Activated naive CD4-positive, alpha-beta T cell treated with anti-CD3 and anti-CD28 coated beads, Interleukin-2, amount 50 U/mL, for 24 hours (primary cell): ENCODE measurements around the gene TGDS.
"Not testable (repeated sequence)": the region's sequence is repeated elsewhere in the genome, so short reads cannot be mapped to it uniquely, and the experiment has no call there.

Source experiments
- H3K27ac Mint-ChIP-seq: one replicate; pipeline ENCODE4 v1.8.0; 2021; ENCODE audit warnings: mild to moderate bottlenecking, mixed read lengths
- H3K27me3 Mint-ChIP-seq: one replicate; pipeline ENCODE4 v1.8.0; 2021; ENCODE audit warnings: mixed read lengths
- H3K36me3 Mint-ChIP-seq: one replicate; pipeline ENCODE4 v1.8.0; 2021; ENCODE audit warnings: mixed read lengths
- H3K4me1 Mint-ChIP-seq: one replicate; pipeline ENCODE4 v1.8.0; 2021; ENCODE audit warnings: mixed read lengths
- H3K4me3 Mint-ChIP-seq: one replicate; pipeline ENCODE4 v1.8.0; 2021; ENCODE audit warnings: mild to moderate bottlenecking, mixed read lengths
- H3K9me3 Mint-ChIP-seq: one replicate; pipeline ENCODE4 v1.8.0; 2021; ENCODE audit warnings: mixed read lengths

TGDS gene

GRCh38 chr13:94595950-94596574 is at the start of gene TGDS:
Gene TGDS (minus strand): TSS chr13:94596152. CDS start chr13:94596136, 16 bp downstream.
- Mint-ChIP-seq H3K36me3 (peaks cover 11% of the 10 kb centered on the region), H3K4me1 (peaks cover 42% of the 10 kb centered on the region), H3K4me3 (peak within 1 kb of the TSS; percentile 92), H3K27ac (peak within 1 kb of the TSS; percentile 98), H3K27me3 (no peaks in the 10 kb centered on the region), H3K9me3 (no peaks in the 10 kb centered on the region)

DNA sequence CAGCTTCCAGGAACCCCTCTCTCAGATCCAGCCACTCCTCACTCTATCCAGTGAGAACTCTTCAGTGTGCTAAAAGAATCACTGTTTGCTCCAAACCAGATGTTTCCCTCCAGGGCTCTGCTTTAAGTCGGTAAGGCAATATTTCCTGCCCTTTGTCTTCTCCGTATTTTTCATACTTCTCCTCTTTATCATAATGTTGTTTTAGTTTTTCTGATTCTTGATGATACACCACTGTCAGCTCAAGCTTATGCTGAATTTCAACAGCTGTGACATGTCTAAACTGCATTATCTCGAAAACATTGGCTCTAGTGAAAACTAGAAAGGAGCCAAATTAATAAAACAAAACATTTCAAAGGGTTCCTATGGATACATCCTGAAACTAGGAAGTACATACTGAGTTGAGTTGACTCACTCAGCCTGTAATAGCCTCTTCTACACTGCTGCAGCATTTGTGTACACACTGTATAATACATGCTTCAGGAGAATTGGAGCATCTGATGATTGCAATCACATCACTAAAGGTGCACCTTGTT is 45.5 kb upstream of the TGDS start:
- H3K9me3 Mint-ChIP-seq = no peaks in the 10 kb centered on the region
- H3K27ac Mint-ChIP-seq = no peak overlapping the region
- H3K27me3 Mint-ChIP-seq = peaks cover 3% of the 10 kb centered on the region
- H3K4me3 Mint-ChIP-seq = no peak overlapping the region
- peaks cover 2% of the 10 kb centered on the region for H3K4me1 Mint-ChIP-seq
- peaks cover 2% of the 10 kb centered on the region for H3K36me3 Mint-ChIP-seq

DNA sequence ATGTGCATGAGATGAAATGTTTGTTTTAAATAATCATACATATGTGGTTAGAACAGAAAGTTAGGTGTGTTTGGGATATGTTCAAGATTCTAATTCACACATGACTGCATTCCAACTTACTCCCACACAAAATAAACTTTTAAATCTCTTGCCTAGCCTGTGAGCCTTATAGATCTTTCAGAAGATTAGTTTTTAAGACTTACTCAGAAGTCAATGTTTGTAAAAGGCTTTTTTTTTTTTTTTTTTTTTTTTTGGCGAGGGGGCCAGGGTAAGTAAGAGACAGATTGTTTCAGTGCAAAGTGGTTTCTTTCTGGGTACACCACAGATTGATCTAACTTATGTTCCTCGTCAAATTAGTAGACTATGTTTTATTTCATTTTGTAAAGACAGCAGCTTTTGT is 44.8 kb upstream of the TGDS start:
- Mint-ChIP-seq H3K4me3 (no peak overlapping the region), H3K36me3 (peaks cover 3% of the 10 kb centered on the region), H3K9me3 (no peaks in the 10 kb centered on the region), H3K27me3 (peaks cover 3% of the 10 kb centered on the region), H3K27ac (no peak overlapping the region), H3K4me1 (peaks cover 9% of the 10 kb centered on the region)

DNA sequence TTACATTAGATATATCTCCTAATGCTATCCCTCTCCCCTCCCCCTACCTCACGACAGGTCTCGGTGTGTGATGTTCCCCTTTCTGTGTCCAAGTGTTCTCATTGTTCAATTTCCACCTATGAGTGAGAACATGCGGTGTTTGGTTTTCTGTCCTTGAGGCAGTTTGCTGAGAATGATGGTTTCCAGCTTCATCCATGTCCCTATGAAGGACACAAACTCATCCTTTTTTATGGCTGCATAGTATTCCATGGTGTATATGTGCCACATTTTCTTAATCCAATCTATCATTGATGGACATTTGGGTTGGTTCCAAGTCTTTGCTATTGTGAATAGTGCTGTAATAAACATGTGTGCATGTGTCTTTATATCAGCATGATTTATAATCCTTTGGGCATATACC is 41.7 kb upstream of the TGDS start:
- H3K27me3 Mint-ChIP-seq, H3K9me3 Mint-ChIP-seq, H3K4me1 Mint-ChIP-seq, H3K4me3 Mint-ChIP-seq, H3K27ac Mint-ChIP-seq, H3K36me3 Mint-ChIP-seq: not testable (repeated sequence)

DNA sequence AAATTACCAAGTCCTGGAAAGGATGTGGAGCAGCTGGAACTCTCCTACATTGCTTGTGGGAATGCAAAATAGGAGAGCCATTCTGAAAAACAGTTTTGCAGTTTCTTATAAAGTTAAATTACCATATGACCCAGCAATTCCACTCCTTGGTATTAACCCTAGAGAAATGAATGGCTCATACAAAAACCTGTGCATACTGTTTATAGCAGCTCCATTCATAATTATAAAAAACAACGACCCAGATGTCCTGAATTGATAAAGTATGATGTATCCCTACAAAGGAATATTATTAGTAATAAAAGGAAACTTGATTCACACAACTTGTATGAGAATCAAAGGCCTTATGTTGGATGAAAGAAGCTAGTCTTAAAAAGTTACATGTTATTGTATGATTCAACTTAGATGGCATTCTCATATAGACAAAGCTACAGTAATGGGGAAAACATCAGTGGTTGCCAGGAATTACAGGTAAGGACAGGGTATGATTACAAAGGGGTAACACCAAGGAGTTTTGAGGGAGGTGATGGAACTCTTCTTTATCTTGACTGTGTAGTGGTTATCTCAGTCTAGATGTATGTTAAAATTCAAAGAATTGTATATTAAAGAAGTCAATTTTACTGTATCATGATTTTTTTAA is 41.1 kb upstream of the TGDS start:
- peaks cover 9% of the 10 kb centered on the region for H3K4me1 Mint-ChIP-seq
- H3K36me3 Mint-ChIP-seq = peaks cover 10% of the 10 kb centered on the region
- no peak overlapping the region for H3K27ac Mint-ChIP-seq
- H3K4me3 Mint-ChIP-seq = no peak overlapping the region
- H3K27me3 Mint-ChIP-seq = peaks cover 3% of the 10 kb centered on the region
- no peaks in the 10 kb centered on the region for H3K9me3 Mint-ChIP-seq

DNA sequence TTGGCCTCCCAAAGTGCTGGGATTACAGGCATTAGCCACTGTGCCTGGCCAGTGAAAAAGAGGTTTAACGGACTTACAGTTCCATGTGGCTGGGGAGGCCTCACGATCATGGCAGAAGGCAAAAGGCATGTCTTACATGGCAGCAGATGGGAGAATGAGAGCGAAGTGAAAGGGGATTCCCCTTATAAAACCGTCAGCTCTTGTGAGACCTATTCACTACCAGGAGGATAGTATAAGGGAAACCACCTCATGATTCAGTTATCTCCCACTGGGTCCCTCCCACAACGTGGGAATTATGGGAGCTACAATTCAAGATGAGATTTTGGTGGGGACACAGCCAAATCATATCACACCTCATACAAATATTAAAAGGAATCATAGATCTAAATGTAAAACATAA is 40.1 kb upstream of the TGDS start:
- peak overlapping the region; percentile 56 for H3K27ac Mint-ChIP-seq
- H3K4me1 Mint-ChIP-seq, H3K27me3 Mint-ChIP-seq, H3K9me3 Mint-ChIP-seq, H3K4me3 Mint-ChIP-seq: not testable (repeated sequence)
- H3K36me3 Mint-ChIP-seq = peaks cover 12% of the 10 kb centered on the region

- no peaks in the 10 kb centered on the region for H3K9me3 Mint-ChIP-seq
- no peak overlapping the region for H3K4me3 Mint-ChIP-seq
- peaks cover 9% of the 10 kb centered on the region for H3K4me1 Mint-ChIP-seq
- peaks cover 24% of the 10 kb centered on the region for H3K36me3 Mint-ChIP-seq
- H3K27me3 Mint-ChIP-seq = no peaks in the 10 kb centered on the region
- H3K27ac Mint-ChIP-seq = no peak overlapping the region
Measured at GRCh38 chr13:94632226-94632980, 36.5 kb upstream of the TGDS start.

- H3K4me1 Mint-ChIP-seq = peaks cover under 1% of the 10 kb centered on the region
- no peak overlapping the region for H3K4me3 Mint-ChIP-seq
- no peak overlapping the region for H3K27ac Mint-ChIP-seq
- no peaks in the 10 kb centered on the region for H3K27me3 Mint-ChIP-seq
- H3K9me3 Mint-ChIP-seq = no peaks in the 10 kb centered on the region
- H3K36me3 Mint-ChIP-seq = peaks cover 28% of the 10 kb centered on the region
Measured at GRCh38 chr13:94630858-94631257, 34.9 kb upstream of the TGDS start.

GRCh38 chr13:94623316-94623715 is 27.4 kb upstream of the TGDS start:
- no peak overlapping the region for H3K27ac Mint-ChIP-seq
- H3K9me3 Mint-ChIP-seq = no peaks in the 10 kb centered on the region
- no peak overlapping the region for H3K4me3 Mint-ChIP-seq
- no peaks in the 10 kb centered on the region for H3K4me1 Mint-ChIP-seq
- peaks cover 15% of the 10 kb centered on the region for H3K36me3 Mint-ChIP-seq
- H3K27me3 Mint-ChIP-seq = no peaks in the 10 kb centered on the region

GRCh38 chr13:94622344-94622743 is 26.4 kb upstream of the TGDS start:
- Mint-ChIP-seq H3K9me3 (no peaks in the 10 kb centered on the region), H3K27ac (no peak overlapping the region), H3K36me3 (peaks cover 12% of the 10 kb centered on the region), H3K4me3 (no peak overlapping the region), H3K4me1 (peaks cover 1% of the 10 kb centered on the region), H3K27me3 (no peaks in the 10 kb centered on the region)

GRCh38 chr13:94620286-94620896 is 24.4 kb upstream of the TGDS start:
- H3K27ac Mint-ChIP-seq = no peak overlapping the region
- peaks cover 14% of the 10 kb centered on the region for H3K4me1 Mint-ChIP-seq
- no peaks in the 10 kb centered on the region for H3K9me3 Mint-ChIP-seq
- H3K36me3 Mint-ChIP-seq = peaks cover 7% of the 10 kb centered on the region
- H3K4me3 Mint-ChIP-seq = no peak overlapping the region
- H3K27me3 Mint-ChIP-seq = no peaks in the 10 kb centered on the region

GRCh38 chr13:94617389-94618000 is 21.5 kb upstream of the TGDS start:
- H3K4me3 Mint-ChIP-seq = no peak overlapping the region
- no peaks in the 10 kb centered on the region for H3K27me3 Mint-ChIP-seq
- no peaks in the 10 kb centered on the region for H3K9me3 Mint-ChIP-seq
- peaks cover 6% of the 10 kb centered on the region for H3K36me3 Mint-ChIP-seq
- peaks cover 19% of the 10 kb centered on the region for H3K4me1 Mint-ChIP-seq
- peak overlapping the region; percentile 79 for H3K27ac Mint-ChIP-seq

GRCh38 chr13:94613051-94613450 is 17.1 kb upstream of the TGDS start:
- Mint-ChIP-seq H3K27me3 (no peaks in the 10 kb centered on the region), H3K27ac (no peak overlapping the region), H3K36me3 (peaks cover 3% of the 10 kb centered on the region), H3K4me3 (no peak overlapping the region), H3K4me1 (peaks cover 23% of the 10 kb centered on the region), H3K9me3 (no peaks in the 10 kb centered on the region)

DNA sequence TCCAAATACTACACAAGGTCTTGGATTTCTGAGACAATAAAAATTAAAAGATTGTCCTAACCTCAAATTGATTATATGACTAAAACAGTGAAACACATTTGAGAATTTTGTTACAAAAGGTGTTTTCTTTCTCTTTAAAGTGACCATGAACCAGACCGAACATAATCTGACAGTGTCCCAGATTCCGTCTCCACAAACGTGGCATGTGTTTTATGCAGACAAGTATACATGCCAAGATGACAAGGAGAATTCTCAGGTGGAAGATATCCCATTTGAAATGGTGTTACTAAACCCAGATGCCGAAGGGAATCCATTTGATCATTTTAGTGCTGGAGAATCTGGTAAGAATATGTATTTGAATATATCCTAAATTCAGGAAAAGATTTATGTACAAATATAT is 16.1 kb upstream of the TGDS start:
- H3K9me3 Mint-ChIP-seq = no peaks in the 10 kb centered on the region
- H3K4me3 Mint-ChIP-seq = no peak overlapping the region
- H3K36me3 Mint-ChIP-seq = peaks cover 3% of the 10 kb centered on the region
- peaks cover 30% of the 10 kb centered on the region for H3K4me1 Mint-ChIP-seq
- no peaks in the 10 kb centered on the region for H3K27me3 Mint-ChIP-seq
- H3K27ac Mint-ChIP-seq = no peak overlapping the region

- H3K4me3 Mint-ChIP-seq = no peak overlapping the region
- H3K27me3 Mint-ChIP-seq = no peaks in the 10 kb centered on the region
- no peaks in the 10 kb centered on the region for H3K9me3 Mint-ChIP-seq
- H3K4me1 Mint-ChIP-seq = peaks cover 28% of the 10 kb centered on the region
- H3K27ac Mint-ChIP-seq = no peak overlapping the region
- peaks cover 3% of the 10 kb centered on the region for H3K36me3 Mint-ChIP-seq
Measured at GRCh38 chr13:94610475-94610874, 14.5 kb upstream of the TGDS start.
